ENCODE data around the gene ADGRF5.

The ADGRF5 gene, protein sequence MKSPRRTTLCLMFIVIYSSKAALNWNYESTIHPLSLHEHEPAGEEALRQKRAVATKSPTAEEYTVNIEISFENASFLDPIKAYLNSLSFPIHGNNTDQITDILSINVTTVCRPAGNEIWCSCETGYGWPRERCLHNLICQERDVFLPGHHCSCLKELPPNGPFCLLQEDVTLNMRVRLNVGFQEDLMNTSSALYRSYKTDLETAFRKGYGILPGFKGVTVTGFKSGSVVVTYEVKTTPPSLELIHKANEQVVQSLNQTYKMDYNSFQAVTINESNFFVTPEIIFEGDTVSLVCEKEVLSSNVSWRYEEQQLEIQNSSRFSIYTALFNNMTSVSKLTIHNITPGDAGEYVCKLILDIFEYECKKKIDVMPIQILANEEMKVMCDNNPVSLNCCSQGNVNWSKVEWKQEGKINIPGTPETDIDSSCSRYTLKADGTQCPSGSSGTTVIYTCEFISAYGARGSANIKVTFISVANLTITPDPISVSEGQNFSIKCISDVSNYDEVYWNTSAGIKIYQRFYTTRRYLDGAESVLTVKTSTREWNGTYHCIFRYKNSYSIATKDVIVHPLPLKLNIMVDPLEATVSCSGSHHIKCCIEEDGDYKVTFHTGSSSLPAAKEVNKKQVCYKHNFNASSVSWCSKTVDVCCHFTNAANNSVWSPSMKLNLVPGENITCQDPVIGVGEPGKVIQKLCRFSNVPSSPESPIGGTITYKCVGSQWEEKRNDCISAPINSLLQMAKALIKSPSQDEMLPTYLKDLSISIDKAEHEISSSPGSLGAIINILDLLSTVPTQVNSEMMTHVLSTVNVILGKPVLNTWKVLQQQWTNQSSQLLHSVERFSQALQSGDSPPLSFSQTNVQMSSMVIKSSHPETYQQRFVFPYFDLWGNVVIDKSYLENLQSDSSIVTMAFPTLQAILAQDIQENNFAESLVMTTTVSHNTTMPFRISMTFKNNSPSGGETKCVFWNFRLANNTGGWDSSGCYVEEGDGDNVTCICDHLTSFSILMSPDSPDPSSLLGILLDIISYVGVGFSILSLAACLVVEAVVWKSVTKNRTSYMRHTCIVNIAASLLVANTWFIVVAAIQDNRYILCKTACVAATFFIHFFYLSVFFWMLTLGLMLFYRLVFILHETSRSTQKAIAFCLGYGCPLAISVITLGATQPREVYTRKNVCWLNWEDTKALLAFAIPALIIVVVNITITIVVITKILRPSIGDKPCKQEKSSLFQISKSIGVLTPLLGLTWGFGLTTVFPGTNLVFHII (N-terminal part only)

DNA sequence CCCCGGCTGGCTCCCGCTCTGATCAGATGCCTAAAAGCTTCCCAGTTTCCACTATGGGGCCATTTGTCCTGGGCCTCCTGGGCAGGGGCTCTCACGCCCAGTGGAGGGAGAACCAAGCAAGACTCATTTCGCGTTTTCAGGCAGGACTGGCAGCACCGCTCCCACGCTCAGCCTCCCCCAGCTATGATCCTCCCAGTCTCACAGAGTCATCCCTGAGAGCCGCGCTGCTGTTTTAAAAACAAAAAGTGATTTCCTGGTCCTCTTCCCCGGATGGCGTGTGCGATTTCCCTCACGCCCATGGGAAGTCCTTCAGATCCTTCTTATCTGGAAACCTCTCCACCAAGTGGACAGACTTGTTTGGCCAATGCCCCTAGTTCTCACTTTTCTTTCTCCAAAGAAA, at the start of gene ADGRF5:
TSS of gene ADGRF5 (minus strand) at position 208 of the 400 bp plus-strand sequence. CDS start 15,176 bp downstream, outside the sequence.
- Histone ChIP-seq H3K4me1 (ENCODE audit: control insufficient read depth, insufficient read depth, low read length) (peaks cover 14% of the 10 kb centered on the region), H3K36me3 (ENCODE audit: control insufficient read depth, insufficient read depth, low read length) (no peaks in the 10 kb centered on the region), H3K9ac (ENCODE audit: low read length) (no peak within 1 kb of the TSS), H3K27me3 (ENCODE audit: control insufficient read depth, insufficient read depth, low read length) (no peaks in the 10 kb centered on the region), H3K4me3 (ENCODE audit: low read length) (no peak within 1 kb of the TSS), H3K9me3 (ENCODE audit: control insufficient read depth, low read length) (no peaks in the 10 kb centered on the region)

DNA sequence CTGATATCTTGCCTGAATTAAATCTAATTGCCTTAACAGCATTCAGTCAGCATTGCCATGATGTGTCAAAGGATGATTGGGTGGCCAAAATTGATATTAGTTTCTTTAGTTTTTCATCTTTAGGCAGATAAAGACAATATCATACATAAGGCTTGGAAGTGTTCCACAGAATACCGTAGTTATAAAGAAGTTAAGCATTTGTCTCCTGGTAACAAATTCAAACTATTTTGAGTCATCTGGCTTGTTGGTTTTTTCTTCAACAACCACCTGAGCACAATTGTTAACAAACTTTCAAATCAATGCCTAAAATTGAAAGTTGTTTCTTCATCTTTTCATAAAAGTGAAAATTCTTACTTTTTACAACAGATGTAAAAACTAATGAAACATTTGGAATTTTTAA, 47.5 kb upstream of the ADGRF5 start:
- Histone ChIP-seq H3K4me3 (ENCODE audit: low read length) (no peak overlapping the region), H3K9ac (ENCODE audit: low read length) (no peak overlapping the region), H3K4me1 (ENCODE audit: control insufficient read depth, insufficient read depth, low read length) (no peaks in the 10 kb centered on the region), H3K36me3 (ENCODE audit: control insufficient read depth, insufficient read depth, low read length) (no peaks in the 10 kb centered on the region), H3K9me3 (ENCODE audit: control insufficient read depth, low read length) (no peaks in the 10 kb centered on the region), H3K27me3 (ENCODE audit: control insufficient read depth, insufficient read depth, low read length) (no peaks in the 10 kb centered on the region)

DNA sequence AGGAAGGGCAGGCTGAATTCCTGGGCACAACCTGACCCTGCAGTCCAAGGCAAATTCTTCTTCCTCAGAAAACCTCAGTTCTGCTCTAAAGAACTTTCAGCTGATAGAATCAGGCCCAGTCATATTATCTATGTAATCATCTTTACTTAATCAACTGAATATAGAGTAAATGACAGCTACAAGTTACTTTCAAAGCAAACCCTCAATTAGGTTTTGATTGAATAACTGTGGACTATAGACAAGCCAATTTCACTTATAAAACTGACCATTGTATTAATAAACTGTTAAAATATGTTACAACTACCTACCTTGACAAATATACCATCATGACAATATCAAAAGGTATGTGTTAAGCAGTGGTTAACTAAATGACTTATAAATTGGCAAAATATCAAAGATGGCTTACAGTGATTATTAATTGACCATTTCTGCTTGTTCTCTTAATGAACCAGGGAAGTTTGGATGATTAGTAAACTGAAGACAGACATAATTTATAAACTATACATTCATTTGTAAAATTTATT, 46.1 kb upstream of the ADGRF5 start:
- Histone ChIP-seq H3K4me3 (ENCODE audit: low read length) (no peak overlapping the region), H3K36me3 (ENCODE audit: control insufficient read depth, insufficient read depth, low read length) (no peaks in the 10 kb centered on the region), H3K9me3 (ENCODE audit: control insufficient read depth, low read length) (no peaks in the 10 kb centered on the region), H3K27me3 (ENCODE audit: control insufficient read depth, insufficient read depth, low read length) (no peaks in the 10 kb centered on the region), H3K4me1 (ENCODE audit: control insufficient read depth, insufficient read depth, low read length) (no peaks in the 10 kb centered on the region), H3K9ac (ENCODE audit: low read length) (no peak overlapping the region)

DNA sequence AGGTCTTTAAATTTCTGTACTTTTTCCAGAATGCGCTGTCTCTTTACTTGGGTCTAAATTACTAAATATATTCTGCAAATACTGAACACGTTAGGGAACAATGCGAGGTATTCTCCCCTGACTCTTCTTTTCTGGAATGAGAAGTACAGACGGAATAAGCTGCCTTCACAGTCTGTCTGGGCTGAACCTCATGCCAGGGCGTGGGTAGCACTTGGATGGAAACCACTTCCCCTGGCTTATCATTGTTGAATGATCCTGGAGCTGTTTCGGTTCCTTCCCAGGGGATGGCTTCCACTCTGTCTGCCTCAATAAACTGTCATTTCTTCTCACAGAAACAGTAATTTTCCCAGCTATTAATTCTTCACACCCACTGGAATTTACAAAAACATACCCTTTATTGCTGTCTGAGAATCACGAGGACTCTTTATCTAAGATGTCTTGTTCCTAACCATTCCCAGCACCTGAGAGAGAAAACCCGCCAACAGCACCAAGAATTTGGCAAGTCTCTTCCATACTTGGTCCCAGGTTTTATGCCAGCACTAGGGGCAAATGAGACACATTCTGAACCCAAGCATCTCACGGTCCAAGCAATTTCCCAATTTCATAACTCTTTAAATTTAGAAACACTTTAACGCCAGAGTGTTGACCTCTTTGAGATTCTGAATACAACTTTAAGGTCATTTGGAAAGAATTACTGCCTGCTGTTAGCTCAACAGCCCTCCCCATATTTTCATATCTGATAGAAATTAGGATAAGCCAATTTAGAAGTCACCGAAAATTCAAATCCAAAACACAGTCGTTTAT, 43.2 kb upstream of the ADGRF5 start:
- Histone ChIP-seq H3K36me3 (ENCODE audit: control insufficient read depth, insufficient read depth, low read length) (no peaks in the 10 kb centered on the region), H3K9me3 (ENCODE audit: control insufficient read depth, low read length) (no peaks in the 10 kb centered on the region), H3K4me1 (ENCODE audit: control insufficient read depth, insufficient read depth, low read length) (no peaks in the 10 kb centered on the region), H3K9ac (ENCODE audit: low read length) (no peak overlapping the region), H3K4me3 (ENCODE audit: low read length) (no peak overlapping the region), H3K27me3 (ENCODE audit: control insufficient read depth, insufficient read depth, low read length) (no peaks in the 10 kb centered on the region)

DNA sequence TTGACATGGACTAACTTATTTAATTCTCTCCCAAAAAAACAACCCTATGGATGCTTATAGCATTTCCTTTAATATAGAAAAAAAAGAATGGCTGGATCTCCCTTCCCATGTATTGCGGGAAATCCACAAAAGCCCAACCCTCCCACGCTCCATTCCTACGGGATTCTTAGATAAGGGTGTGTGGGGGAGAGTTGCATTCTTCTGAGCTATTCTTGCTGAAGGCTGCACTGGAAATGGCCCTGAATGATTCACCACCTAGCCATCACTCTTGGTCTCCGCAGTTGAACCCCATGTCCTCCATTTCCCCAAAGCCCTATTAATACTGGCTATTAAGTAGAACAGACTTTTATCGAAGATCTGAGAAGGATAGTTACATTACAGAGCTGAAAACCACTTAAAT, 41.9 kb upstream of the ADGRF5 start:
- no peak overlapping the region for H3K9ac ChIP-seq (ENCODE audit: low read length)
- H3K36me3 ChIP-seq (ENCODE audit: control insufficient read depth, insufficient read depth, low read length), result no peaks in the 10 kb centered on the region
- H3K9me3 ChIP-seq (ENCODE audit: control insufficient read depth, low read length), result no peaks in the 10 kb centered on the region
- no peaks in the 10 kb centered on the region for H3K4me1 ChIP-seq (ENCODE audit: control insufficient read depth, insufficient read depth, low read length)
- no peak overlapping the region for H3K4me3 ChIP-seq (ENCODE audit: low read length)
- no peaks in the 10 kb centered on the region for H3K27me3 ChIP-seq (ENCODE audit: control insufficient read depth, insufficient read depth, low read length)

DNA sequence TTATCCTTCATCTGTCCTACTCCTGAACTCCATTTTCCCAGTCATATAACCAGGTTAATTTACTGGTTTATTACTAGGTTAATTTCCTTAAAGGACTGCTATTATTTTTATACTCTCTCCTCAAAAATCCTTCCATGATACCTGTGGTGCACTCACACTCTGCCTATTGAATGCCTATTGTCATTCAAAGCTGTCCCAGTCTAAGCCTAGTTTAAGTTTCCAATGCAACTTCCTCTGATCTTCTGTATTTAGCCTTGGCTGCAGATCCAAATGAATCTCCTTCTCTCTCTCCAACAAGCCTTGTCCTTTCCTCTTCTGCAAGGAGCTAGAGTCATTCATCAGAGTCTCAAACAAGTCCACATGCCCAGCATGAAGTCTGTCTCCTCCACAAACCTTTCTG, 41.3 kb upstream of the ADGRF5 start:
- Histone ChIP-seq H3K36me3 (ENCODE audit: control insufficient read depth, insufficient read depth, low read length) (no peaks in the 10 kb centered on the region), H3K9me3 (ENCODE audit: control insufficient read depth, low read length) (no peaks in the 10 kb centered on the region), H3K9ac (ENCODE audit: low read length) (no peak overlapping the region), H3K4me3 (ENCODE audit: low read length) (no peak overlapping the region), H3K27me3 (ENCODE audit: control insufficient read depth, insufficient read depth, low read length) (no peaks in the 10 kb centered on the region), H3K4me1 (ENCODE audit: control insufficient read depth, insufficient read depth, low read length) (no peaks in the 10 kb centered on the region)

DNA sequence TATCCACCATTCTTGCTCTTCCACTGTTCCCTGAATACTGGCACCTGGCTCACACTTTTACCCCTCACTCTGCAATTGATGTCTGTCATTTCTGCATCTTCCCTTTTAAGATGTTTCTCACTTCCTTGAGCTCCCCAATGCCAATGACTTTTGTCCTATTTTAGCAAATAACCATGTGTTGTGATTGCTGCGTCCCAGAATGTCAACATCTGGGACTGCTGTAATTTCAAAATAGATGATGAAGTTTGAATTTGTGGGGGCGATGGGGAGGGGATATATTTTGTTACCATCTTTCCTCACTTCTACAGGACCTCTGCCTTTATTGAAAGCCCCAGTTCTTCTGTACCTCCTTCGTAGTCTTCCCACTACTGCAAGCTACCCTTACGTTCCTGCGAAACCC, 40.0 kb upstream of the ADGRF5 start:
- Histone ChIP-seq H3K4me3 (ENCODE audit: low read length) (no peak overlapping the region), H3K9ac (ENCODE audit: low read length) (no peak overlapping the region), H3K36me3 (ENCODE audit: control insufficient read depth, insufficient read depth, low read length) (no peaks in the 10 kb centered on the region), H3K27me3 (ENCODE audit: control insufficient read depth, insufficient read depth, low read length) (no peaks in the 10 kb centered on the region), H3K9me3 (ENCODE audit: control insufficient read depth, low read length) (no peaks in the 10 kb centered on the region), H3K4me1 (ENCODE audit: control insufficient read depth, insufficient read depth, low read length) (no peaks in the 10 kb centered on the region)

DNA sequence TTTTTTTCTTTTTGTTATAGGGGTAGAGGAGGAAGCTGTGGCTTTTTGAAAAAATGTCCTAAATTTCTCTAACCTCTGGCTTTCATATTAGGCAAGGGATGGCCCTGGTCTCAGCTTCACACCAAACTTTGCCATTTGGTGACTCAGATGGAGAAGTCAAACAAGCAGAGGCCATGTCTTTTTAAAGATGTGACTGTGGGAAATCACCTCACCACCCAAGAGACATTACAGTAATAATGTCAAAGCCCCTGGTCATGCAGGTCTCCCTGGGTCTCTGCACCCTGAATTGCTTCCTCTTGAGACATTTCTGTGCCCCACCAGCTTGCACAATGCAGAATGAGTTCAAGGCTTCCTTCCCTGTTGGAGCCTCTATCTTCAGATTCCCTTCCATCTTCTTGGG, 39.5 kb upstream of the ADGRF5 start:
- no peaks in the 10 kb centered on the region for H3K4me1 ChIP-seq (ENCODE audit: control insufficient read depth, insufficient read depth, low read length)
- no peak overlapping the region for H3K9ac ChIP-seq (ENCODE audit: low read length)
- H3K9me3 ChIP-seq (ENCODE audit: control insufficient read depth, low read length), result no peaks in the 10 kb centered on the region
- no peaks in the 10 kb centered on the region for H3K36me3 ChIP-seq (ENCODE audit: control insufficient read depth, insufficient read depth, low read length)
- no peak overlapping the region for H3K4me3 ChIP-seq (ENCODE audit: low read length)
- H3K27me3 ChIP-seq (ENCODE audit: control insufficient read depth, insufficient read depth, low read length), result no peaks in the 10 kb centered on the region

DNA sequence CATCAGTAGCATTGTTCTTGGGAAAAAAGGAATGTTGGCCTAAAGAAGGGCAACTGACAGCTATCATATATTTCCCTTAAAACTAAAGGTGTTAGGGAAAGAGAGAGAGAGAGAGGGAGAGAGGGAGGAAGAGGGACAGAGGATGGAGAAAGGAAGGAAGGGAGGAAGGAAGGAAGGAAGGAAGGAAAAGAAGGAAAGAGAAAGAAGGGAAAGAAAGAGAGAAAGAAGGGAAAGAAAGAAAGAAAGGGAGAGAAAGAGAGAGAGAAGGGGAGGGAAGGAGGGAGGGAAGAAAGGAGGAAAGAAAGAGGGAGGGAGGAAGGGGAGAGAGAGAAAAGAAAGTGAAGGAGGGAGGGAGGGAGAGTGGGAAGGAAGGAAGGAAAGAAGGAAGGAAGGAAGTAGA, 37.7 kb upstream of the ADGRF5 start:
- no peaks in the 10 kb centered on the region for H3K4me1 ChIP-seq (ENCODE audit: control insufficient read depth, insufficient read depth, low read length)
- H3K4me3 ChIP-seq (ENCODE audit: low read length), result no peak overlapping the region
- H3K9ac ChIP-seq (ENCODE audit: low read length), result no peak overlapping the region
- H3K9me3 ChIP-seq (ENCODE audit: control insufficient read depth, low read length), result no peaks in the 10 kb centered on the region
- no peaks in the 10 kb centered on the region for H3K36me3 ChIP-seq (ENCODE audit: control insufficient read depth, insufficient read depth, low read length)
- H3K27me3 ChIP-seq (ENCODE audit: control insufficient read depth, insufficient read depth, low read length), result no peaks in the 10 kb centered on the region

DNA sequence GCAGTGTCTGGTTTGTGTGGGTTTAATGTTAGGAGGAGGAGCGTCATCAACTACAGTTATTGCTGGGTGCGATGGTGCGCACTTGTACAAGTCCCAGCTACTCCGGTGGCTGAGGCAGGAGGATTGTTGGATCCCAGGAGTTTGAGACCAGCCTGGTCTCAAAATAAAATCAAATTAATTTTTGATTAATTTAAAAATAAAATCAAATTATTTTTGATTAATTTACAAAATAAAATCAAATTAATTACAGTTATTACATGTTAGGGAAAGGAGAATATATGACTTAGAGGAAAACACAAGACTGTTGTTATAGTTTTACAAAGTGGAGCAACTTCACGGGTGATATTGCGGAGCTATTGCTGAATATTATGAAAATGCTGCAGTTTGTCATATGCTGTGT, 34.7 kb upstream of the ADGRF5 start:
- Histone ChIP-seq H3K9ac (ENCODE audit: low read length) (no peak overlapping the region), H3K27me3 (ENCODE audit: control insufficient read depth, insufficient read depth, low read length) (no peaks in the 10 kb centered on the region), H3K9me3 (ENCODE audit: control insufficient read depth, low read length) (no peaks in the 10 kb centered on the region)

DNA sequence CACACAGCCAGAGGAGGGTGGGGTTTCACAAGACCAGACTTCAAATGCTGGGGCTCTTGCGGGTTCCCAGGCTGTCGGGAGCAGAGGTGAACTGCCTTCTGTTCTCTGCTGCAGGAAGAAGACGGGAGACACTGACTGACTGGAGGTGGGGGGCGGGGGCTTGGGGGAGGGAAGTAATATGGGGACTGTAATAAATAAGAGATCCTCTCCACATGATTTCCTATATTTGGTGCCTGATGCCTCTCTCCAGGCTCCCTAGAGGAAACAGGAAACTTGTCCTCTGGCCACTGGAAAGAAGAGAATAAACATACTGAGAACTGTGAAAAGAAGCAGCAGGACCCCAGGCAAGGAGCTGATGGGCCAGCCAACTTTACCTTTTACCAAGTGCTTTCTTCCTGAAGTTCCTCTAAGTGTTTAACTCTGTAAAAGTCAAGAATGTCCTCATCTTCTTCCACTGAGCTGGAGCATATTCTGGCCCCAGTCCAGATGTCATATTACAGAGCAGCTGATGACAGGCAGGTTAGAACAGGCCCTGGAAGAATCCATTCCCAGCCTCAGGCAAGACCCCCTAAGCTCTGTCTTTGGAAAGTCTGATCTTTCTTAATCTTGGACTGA, 33.2 kb upstream of the ADGRF5 start:
- H3K4me1 ChIP-seq (ENCODE audit: control insufficient read depth, insufficient read depth, low read length), result no peaks in the 10 kb centered on the region
- no peak overlapping the region for H3K4me3 ChIP-seq (ENCODE audit: low read length)
- no peaks in the 10 kb centered on the region for H3K9me3 ChIP-seq (ENCODE audit: control insufficient read depth, low read length)
- no peak overlapping the region for H3K9ac ChIP-seq (ENCODE audit: low read length)
- H3K36me3 ChIP-seq (ENCODE audit: control insufficient read depth, insufficient read depth, low read length), result no peaks in the 10 kb centered on the region
- H3K27me3 ChIP-seq (ENCODE audit: control insufficient read depth, insufficient read depth, low read length), result no peaks in the 10 kb centered on the region

More for the DNA sequence above, 34.7 kb upstream of the ADGRF5 start:
- no peaks in the 10 kb centered on the region for H3K4me1 ChIP-seq (ENCODE audit: control insufficient read depth, insufficient read depth, low read length)
- H3K4me3 ChIP-seq (ENCODE audit: low read length), result no peak overlapping the region
- H3K36me3 ChIP-seq (ENCODE audit: control insufficient read depth, insufficient read depth, low read length), result no peaks in the 10 kb centered on the region
